HG02763 (cell line): ENCODE measurements around the gene NEIL1.
"Not testable (repeated sequence)": the region's sequence is repeated elsewhere in the genome, so short reads cannot be mapped to it uniquely, and the experiment has no call there.

ENCODE experiments used
- ATAC-seq: cut with Tn5 transposase; IDR thresholded peaks from one replicate; pipeline ENCODE4 v1.9.1; 2021; ENCODE audit warnings: mild to moderate bottlenecking, moderate library complexity; ENCODE audit not compliant: unreplicated experiment

NEIL1 gene

GRCh38 chr15:75371486-75371885 lies 24.6 kb downstream of the NEIL1 start:
- no peak for ATAC-seq

GRCh38 chr15:75371901-75372688 lies 25.3 kb downstream of the NEIL1 start:
- ATAC-seq = no peak

GRCh38 chr15:75380773-75381172 lies 33.9 kb downstream of the NEIL1 start:
- no peak for ATAC-seq

- ATAC-seq = not testable (repeated sequence)
Measured at GRCh38 chr15:75383986-75384385, 37.1 kb downstream of the NEIL1 start.

GRCh38 chr15:75389791-75390382 lies 43.0 kb downstream of the NEIL1 start:
- ATAC-seq = no peak

GRCh38 chr15:75397494-75397893 lies 50.7 kb downstream of the NEIL1 start:
- ATAC-seq = no peak

GRCh38 chr15:75403892-75404291 lies 57.1 kb downstream of the NEIL1 start:
- ATAC-seq = no peak
